NCI-H1105 (cell line): ENCODE data around the gene FCN3.

Experiments
- DNase-seq: peaks from one replicate; lab custom pipeline; 2025; lab: John Stamatoyannopoulos, UW

FCN3 gene

DNA sequence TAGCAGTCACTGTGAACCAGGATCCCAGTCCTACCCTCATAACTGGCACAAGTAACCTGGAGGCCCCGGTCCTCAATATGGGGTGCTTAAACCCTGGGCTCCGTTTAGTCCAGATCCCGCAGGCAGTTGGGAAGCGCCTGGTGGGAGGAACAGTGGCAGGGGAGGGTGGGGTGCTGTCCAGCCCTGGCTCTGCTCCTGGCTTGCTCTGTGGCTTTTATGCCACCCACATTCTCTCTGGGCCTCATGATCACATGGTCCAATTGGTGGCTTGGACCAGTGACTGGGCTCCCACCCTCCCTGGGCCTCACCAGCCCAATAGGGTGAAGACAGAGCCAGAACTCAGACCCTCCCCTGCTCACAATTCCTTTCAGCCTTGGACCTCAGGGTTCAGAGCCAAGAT is 5.6 kb upstream of the FCN3 start:
- DNase-seq, result no peak

DNA sequence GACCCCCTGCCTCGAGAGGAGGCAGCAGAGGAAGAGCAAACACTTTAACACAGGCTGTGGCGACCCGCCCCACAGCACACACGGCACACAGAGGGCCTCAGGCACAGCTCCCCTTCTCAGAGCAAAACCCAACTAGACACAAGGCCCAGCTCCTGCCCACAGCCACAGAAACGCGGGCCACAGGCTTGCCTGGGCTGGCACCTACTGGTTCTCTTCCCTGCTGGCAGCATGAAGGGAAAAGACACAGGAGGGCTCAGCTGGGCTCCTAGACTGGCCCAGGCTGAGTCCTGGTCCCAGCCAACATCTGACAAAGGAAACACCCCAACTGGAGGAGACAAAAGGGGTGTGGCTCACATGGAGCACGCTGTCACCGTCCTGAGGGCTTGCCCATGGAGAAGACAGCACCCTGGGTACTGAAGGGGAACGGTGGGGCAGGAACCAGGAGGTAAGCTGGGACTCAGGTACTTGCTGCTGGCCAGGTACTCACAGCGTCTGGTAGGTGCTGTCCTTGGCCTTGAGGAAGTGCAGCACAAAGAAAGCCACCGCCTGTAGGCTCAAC is 5.0 kb upstream of the FCN3 start:
- no peak for DNase-seq

DNA sequence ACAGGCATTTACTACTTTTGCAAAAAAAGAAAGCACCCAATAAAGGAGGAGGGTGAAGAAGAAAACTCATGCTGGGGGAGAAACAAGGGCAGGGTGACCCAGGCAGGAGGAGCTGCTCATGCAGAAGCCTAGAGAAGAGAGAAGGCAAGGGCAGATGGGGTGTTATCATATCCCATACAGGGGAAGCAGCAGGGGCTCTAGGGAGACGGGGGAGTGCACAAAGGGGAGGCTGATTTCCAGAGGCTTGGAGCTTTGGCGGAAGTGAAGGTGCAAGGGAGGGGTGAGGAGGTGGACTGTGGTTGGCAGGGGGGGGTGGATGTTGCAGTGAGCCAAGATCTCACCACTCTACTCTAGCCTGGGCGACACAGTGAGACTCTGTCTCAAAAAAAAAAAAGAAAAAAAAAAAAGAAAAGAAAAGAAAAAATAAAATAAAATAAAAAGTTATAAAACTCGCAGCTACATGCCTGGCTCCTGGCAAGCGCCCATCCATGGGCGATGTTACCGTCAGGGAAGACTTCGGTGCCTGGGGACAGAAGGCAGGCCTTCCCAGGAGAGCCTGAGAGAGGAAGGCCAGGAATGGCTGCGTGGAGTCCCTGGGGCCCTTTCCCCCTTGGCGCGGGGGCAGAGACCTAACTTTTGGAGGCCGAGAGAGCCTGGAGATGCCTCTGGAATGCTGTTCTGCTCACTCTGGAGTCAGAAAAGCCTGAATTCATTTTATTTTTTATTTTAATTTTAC is 3.3 kb upstream of the FCN3 start:
- no peak for DNase-seq

DNA sequence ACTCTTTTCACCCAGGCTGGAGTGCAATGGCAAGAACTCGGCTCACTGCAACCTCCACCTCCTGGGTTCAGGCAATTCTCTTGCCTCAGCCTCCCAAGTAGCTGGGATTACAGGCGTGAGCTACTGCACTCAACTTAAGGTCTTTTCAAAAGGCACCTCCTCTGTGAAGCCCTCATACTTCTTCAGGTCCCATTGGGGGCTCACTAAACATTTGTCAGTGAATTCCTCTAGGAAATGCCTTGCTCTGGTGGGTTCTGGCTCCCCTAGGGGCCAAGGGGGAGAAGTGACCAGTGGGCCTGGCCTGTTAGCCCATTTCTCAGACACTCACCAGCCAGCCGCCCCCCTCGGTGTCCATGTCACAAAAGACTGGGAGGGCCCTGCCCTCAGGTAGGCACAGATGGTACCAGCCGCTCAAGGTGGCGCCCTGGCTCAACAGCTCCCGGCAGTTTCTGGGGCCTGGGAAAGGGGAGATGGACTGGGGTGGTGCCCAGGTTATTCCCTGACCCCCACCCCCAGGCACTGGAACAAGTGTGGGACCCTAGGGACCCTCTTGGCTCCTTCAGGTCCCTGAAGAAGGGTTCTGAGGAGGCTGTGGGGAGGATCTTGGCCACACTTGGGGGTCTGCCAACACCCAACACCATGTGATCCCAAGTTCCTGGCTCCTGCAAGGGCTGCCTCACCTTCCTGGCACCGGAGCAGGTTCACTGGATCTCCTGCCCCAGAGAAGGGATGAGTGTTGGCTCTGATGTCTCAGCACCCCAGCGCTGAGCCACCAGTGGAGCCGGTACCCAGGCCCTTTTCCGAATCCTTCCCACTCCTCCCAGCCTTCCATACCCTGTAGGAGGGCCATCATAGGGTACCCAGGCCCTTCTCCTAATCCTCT is 1.6 kb downstream of the FCN3 start:
- no peak for DNase-seq

DNA sequence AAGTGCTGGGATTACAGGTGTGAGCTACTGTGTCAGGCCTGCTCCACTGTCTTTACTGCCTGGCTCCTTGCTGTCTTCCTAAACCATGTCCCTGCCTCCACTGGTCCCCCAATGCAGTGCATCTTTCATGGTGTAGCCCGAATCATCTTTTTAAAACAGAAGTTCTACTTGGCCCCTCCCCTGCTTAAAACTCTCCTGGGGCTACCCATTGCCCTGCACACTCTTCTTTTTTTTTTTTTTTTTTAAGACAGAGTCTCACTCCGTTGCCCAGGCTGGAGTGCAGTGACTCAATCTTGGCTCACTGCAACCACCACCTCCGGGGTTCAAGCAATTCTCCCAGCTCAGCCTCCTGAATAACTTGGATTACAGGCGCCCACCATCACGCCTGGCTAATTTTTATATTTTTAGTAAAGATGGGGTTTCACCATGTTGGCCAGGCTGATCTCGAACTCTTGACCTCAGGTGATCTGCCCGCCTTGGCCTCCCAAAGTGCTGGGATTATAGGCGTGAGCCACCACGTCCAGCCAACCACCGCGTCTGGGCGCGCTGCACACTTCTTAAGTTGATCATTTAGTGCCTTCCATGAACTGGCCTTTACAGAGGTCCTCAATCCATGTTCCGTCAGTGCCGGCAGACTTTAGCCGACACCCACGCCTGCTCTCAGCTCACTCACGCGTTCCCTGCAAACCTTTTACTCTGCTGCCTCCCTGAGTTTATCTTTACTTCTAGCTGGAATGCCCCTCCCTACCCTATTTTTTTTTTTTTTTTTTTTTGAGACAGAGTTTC is 2.4 kb downstream of the FCN3 start:
- no peak for DNase-seq

DNA sequence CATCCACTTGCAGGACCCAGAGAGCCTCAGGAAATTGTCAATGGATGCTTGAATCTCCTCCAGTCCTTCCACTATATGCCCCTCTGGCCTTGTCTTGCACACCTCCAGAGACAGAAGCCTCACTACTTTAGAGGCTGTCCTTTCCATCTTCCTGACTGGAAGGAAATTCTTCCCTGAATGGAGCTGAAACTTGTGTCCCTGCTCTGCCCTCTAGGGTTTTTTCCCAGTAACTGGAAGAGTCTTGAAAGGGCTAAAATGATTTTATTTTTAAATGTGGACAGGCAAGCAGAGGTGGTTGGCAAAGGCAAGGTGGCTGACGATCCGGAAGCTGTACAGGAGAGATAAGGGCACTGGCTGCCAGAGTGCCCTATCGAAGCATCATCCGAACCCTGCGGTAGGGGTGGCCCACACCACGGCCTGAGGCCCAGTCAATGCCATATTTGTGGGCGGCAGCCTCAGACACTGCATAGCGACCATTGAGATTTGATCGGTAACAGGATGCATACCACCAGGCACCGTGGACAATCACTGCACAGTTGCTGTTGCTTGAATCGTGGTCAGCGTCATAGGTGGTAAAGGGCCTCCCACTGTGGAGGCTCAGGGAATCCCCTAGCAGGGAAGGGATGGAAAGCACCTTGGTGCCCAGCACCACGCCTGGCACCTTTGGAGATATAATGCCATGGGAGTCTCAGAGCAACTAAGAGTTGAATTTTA is 5.6 kb downstream of the FCN3 start:
- no peak for DNase-seq

DNA sequence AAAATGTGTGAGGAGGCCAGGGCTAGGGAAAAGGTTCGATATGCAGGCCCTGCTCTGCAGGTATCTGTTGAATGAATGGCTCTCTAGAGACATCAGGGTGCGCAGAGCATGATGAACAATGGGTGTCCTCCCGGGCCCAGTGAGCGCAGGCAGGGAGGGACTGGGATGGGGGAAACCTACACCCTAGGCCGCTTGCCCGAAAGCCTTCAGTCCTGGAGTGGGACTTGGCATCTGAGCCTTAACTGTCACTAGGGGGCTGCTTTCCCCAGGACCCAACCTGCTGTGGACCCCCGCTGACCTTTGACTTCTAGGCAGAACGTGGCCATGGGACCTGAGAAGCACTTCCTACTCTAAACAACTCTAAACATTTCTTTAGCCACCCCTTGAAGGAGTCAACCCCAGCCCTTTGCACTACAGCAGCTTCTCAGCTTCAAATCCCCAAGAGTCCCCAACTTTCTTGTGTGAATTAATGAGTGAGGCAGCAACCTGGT is 7.4 kb downstream of the FCN3 start:
- DNase-seq, result no peak

DNA sequence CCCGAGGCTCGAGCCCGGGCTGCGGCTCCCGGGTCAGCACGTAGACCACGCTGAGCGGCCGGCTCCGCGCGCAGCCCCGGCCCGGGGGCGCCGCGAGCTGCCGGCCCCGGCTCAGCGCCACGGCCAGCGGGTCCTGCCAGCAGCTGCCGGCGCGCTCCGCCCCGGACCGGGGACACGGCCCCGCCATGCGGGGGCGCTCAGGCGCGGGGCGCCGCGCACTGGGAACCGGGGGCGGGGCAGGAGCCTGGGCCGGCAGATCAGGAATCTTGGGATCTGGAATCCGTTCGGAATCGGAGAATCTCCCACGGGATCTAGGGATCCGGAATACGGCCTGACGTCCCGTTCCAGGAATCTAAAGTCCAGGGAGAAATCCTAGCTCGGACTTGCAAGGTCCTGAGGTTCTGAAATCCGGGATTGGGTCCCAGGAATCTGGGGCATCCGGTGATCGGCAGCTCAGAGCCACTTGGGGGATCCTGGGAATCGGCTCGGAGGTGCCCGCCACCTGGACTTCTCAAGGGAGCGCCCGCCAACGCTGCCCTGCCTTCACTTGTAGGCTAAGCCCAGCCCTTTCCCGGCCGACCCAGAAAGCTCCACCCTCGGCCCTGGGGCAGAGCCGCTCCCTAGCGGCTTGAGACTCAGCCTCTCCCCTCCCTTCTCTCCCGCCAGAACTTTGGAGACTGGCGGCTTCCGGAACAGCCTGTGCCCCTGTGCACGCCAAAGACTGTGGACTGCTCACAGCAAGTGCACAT is 8.0 kb downstream of the FCN3 start, which contains the start of gene MAP3K6:
Gene MAP3K6, minus strand, starts transcription at position 551 of the 749 bp plus-strand sequence. Its CDS starts 364 bp downstream, at position 187.
- DNase-seq, result peak; percentile 63

DNA sequence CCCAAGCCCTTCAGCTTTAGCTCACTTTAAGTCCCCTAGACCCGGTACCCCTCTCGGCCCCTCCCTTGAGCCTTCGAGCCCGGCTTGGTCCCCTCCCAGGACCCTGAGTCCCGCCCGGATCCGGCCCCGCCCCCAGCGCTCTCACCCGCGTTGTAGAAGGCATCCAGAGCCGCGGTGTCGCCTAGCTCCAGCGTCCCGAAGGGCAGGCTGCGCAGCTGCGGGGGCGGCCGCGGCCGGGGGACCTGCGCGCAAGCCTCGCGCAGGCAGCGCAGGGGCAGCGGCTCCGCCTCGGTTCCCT is 8.6 kb downstream of the FCN3 start:
- peak; percentile 56 for DNase-seq

DNA sequence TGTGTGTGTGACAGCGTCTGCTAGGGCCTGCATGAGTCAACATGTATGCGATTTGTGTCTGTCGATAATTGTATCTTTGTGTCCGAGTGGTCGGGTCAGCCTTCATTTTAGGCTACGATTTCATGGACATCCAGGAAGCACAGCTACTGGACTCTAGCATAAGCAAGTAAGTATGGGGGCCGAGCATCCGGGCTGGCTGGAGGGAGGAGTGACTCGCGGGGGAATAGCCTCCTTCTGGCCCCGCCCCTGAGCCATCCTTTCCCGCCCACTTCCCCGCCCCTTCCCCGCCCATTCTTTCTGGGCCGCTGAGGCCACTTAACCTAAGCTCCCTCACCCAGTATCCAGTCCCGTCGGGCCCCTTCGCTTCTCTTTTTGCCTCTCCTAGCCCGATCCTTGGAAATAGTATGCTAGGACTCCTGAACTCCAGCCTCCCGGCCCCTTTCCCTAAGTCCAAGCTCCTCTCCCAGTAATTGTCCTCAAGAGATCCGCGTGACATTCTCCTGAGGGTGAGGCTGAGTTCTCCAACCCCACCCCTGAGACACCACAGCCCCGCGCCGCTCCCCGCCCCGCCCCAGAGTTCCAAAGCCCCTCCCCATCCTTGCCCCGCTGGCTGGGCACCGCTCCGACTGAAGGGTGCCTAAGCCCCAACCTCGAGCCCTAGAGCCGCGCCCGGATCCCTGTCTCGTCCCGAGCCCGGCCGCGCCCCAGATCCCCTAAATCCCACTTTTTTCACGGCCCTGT is 9.1 kb downstream of the FCN3 start:
- peak; percentile 84 for DNase-seq

DNA sequence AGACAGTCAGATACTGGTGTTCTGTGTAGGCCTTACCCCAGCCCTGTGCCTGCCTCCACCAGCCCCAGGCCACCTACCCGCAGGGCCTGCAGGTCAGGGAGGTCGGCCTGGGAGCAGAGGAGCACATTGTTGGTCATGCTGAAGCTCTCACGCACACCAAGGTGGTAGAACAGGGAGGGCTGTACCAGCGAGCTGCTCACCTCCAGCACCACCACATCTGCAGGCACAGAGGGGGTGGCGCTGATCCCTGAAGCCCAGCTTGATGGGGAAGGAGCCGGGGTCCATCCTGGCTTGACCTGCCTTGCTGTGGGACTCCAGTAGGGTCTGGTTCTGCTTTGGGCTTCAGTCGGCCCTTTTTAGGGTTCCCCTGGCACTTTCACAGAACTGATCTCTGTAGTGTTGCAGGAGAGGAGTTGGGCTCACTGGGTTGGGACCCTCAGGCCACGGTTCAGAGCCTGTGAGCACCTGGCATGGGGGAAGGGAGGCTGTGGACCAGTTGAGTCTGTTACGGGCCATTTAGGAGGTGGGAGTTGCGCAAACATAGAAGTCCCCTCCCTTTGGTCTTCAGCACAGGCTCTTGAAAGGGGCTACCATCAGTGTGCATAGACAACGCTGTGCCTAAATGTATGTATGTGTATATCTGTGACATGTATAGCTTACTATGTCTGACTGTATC is 9.8 kb downstream of the FCN3 start:
- no peak for DNase-seq

DNA sequence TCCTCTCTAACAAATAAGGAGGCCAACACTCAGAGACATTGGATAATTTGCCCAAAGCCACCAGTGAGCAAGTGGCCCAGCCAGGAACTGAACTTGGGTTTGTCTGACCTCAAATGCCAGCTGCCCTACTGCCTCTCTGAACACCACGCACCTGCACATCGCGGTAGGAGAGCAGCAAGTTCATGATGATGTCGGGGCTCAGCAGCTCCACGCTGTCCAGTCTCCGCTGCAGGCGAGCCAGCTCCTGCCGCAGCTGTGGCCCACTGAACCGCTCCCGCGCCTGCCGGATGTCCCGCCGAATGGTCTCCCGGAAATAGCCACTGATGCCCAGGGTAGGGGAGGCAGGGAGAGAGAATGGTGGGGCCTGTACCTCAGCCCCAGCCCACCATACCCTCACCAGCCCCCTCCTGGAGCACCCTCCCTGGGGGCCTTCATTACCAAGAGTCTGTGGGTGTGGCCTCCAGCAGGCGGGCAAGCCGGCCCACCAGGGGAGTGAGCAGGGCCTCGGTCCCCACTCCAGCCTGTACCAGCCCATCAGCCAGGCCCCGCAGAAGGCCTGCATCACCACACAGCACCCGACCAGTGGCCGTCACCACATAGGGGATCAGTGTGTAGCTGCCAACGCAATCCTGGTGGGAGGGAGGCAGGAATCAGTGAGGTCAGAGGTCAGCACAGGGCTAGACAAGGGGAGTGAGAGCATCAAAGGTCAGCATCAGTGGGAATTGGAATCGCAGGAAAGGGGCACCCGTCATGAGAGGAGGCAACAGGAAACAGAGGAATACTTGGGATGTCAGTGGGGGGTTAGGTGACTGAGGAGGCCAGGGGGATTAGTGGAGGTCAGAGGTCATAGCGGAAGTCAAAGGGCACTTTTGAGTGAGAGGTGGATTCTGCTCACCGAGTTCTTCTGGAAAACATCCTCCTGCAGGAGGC is 10.6 kb downstream of the FCN3 start:
- DNase-seq, result no peak

DNA sequence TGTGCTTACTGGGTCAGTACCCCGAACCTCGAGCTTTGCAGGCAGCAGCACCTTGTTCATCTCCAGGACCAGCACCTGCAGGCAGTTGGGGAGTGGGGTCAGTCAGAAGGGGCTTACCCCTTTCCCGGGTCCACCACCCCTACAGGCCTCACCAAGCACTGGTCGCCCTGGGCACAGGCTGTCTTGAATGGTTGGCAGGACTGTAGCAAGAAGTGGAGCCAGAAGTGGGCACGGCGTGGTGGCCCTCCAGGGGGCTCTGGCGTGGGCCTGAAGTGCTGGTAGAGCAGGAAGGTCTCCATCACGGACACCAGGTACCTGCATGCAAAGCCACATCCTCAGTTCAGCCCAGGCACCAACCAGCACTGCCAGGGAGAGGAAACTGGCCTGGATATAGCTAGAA is 13.1 kb downstream of the FCN3 start:
- DNase-seq, result no peak

DNA sequence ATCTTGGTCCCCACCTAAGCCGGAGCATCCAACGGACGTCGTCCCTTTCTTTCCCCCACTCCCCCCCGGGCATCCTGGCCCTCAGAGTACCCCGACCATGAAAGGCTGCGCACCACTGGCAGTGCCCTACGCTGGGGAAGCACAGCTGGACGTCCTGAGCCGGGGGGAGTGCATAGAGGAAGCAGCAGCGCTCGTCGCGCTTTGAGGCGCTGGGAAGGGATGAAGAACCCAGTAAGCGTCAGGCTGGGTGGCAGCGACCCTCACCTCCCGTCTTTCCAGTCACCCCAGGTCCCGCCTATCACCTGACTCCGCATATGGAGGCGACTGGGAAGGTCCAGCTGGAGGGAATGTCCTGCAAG is 13.6 kb downstream of the FCN3 start:
- no peak for DNase-seq

DNA sequence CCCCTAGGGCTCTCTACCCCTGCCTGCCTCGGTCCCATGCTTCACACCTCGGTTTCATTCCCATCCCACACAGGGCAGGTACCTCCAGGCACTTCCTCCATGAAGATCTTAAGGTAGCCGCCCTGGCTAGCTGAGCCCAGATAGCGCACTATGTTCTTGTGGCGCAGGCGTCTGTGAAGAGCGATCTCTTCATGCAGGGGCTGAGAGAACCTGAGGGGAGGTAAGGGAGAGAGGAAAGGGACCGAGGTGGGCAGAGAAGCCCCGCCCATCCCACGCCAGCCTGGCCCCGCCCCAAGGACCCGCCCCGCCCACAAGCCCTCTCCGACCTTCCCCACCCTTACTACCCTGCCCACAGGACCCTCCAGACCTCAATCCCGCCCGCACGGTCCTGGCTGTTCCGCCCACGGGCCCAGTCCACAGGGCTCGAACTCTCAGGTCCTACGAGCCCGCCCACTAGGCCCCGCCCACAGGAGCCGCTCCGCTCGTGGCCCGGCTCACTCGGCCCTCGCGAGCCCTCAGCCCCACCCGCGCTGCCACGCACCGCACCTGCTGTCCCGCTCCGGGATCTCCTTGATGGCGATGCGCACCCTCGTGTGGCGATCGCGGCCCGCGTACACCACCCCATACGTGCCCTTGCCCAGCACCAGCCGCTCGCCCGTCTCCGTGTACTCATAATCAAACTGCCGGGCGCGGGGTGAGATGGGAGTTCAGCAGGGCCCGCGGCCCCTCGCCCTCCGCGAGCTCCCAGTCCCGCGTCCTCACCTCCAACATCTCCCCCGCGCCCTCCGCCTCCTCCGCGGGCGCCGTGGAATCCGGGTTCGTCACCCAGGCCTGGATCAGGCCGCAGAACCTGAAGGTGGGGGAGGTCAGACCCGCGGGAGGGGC is 14.2 kb downstream of the FCN3 start:
- no peak for DNase-seq

DNA sequence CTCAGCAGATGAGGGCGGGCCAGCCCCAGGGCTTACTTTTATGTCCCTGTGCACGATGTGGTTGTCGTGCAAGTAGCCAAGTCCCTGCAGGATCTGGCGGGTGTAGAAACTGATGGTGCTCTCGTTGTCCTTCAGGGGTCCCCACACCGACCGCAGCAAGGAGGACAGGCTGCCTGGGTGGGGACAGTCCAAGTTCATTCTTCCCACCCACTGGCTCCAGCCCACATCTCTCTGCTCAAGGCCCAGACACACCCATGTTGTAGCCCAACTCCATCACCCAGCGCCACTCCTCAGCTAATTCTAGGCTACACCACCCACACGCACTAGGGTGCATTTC is 14.8 kb downstream of the FCN3 start:
- DNase-seq, result no peak

DNA sequence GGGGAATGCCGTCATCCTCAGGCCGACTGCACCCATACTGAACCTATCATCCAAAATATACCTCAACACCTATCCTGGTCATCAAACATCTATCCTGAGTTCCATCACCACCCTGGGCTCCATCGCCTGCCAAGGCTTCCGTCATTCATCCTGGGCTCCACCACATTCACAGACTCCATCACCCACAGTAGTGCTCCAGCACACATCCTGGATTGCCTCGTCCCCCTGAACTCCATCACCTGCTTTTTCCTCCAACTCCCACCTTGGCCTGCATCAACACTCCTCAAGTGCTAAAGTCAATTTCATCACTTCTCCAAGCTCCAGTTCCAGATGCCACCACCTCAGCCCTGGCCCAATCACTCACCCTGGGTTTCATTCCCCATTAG is 15.7 kb downstream of the FCN3 start:
- DNase-seq, result no peak
